GM21423 (cell line): Measurements from ENCODE around the gene FMNL2.

Experiments used
- ATAC-seq: cut with Tn5 transposase; IDR thresholded peaks from one replicate; pipeline ENCODE4 v1.9.1; 2021; ENCODE audit warnings: mild to moderate bottlenecking, moderate library complexity; ENCODE audit not compliant: unreplicated experiment

Gene FMNL2

GRCh38 chr2:152488075-152488474 lies 153.1 kb downstream of the FMNL2 start:
- ATAC-seq: no peak

GRCh38 chr2:152489364-152489763 lies 154.4 kb downstream of the FMNL2 start:
- no peak for ATAC-seq

GRCh38 chr2:152490686-152491455 lies 155.9 kb downstream of the FMNL2 start:
- no peak for ATAC-seq

- ATAC-seq: no peak
These were observed 157.2 kb downstream of the FMNL2 start for GRCh38 chr2:152492131-152492530.

GRCh38 chr2:152492911-152493310 lies 157.9 kb downstream of the FMNL2 start:
- no peak for ATAC-seq

GRCh38 chr2:152493417-152493816 lies 158.4 kb downstream of the FMNL2 start:
- no peak for ATAC-seq

- ATAC-seq: no peak
These were observed 159.1 kb downstream of the FMNL2 start for GRCh38 chr2:152493945-152494528.

GRCh38 chr2:152496371-152496770 lies 161.4 kb downstream of the FMNL2 start:
- ATAC-seq: no peak

GRCh38 chr2:152497481-152498052 lies 162.6 kb downstream of the FMNL2 start:
- ATAC-seq: no peak

- no peak for ATAC-seq
These were observed 164.4 kb downstream of the FMNL2 start for GRCh38 chr2:152499331-152499816.

GRCh38 chr2:152499896-152500735 lies 165.1 kb downstream of the FMNL2 start:
- ATAC-seq: no peak

GRCh38 chr2:152500772-152501171 lies 165.8 kb downstream of the FMNL2 start:
- no peak for ATAC-seq

- ATAC-seq: no peak
These were observed 166.7 kb downstream of the FMNL2 start for GRCh38 chr2:152501666-152502065.

GRCh38 chr2:152504618-152505017 lies 169.6 kb downstream of the FMNL2 start:
- no peak for ATAC-seq

- no peak for ATAC-seq
These were observed 170.5 kb downstream of the FMNL2 start for GRCh38 chr2:152505495-152505906.

- peak; percentile 60 for ATAC-seq
These were observed 171.9 kb downstream of the FMNL2 start for GRCh38 chr2:152506843-152507242.

- no peak for ATAC-seq
These were observed 172.9 kb downstream of the FMNL2 start for GRCh38 chr2:152507907-152508306.

GRCh38 chr2:152508446-152508845 lies 173.5 kb downstream of the FMNL2 start:
- no peak for ATAC-seq

GRCh38 chr2:152509772-152510491 lies 175.0 kb downstream of the FMNL2 start:
- no peak for ATAC-seq

GRCh38 chr2:152510621-152511020 lies 175.6 kb downstream of the FMNL2 start:
- no peak for ATAC-seq

GRCh38 chr2:152511981-152512380 lies 177.0 kb downstream of the FMNL2 start:
- ATAC-seq: no peak
